ENCODE measurements around the gene MAP3K21. TPM values are rescaled to one million over a fixed set of nuclear protein-coding genes. Genes with fewer than 3 reads are reported as not detected.

Gene MAP3K21
- total RNA-seq, 1 donor from 2014 or later, result 9.2 TPM

DNA sequence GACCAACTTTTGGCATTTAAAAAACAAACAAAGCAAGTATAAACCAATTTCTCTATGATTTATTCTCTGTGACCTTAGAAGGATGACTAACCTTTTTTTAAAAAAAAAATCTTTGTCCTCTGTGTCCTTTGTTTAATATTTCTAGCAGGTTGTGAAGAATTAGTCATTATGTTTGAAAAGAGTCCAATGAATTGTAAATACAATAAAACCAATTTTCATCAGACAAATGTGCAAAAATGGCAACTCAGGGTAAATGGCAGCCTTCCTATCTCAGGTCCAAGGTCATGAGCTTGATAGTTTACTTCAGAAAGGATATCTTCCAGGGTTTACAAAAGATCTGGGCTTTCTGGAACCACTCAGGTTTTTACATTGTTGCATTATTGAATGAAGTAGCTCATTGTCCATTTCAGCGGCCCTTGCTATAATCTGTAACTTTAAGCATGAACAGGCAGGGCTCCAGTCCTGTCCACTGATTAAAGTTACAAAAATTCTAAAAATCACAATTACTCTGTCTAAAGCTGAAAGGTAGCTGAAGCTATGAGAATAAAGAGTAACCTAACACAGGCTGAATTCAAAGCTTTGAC lies 11.7 kb upstream of the MAP3K21 start:
- no peak for DNase-seq
- H3K27me3 ChIP-seq (ENCODE audit: low read depth), result no peaks in the 10 kb centered on the region
- TF ChIP-seq, protein P1, sequence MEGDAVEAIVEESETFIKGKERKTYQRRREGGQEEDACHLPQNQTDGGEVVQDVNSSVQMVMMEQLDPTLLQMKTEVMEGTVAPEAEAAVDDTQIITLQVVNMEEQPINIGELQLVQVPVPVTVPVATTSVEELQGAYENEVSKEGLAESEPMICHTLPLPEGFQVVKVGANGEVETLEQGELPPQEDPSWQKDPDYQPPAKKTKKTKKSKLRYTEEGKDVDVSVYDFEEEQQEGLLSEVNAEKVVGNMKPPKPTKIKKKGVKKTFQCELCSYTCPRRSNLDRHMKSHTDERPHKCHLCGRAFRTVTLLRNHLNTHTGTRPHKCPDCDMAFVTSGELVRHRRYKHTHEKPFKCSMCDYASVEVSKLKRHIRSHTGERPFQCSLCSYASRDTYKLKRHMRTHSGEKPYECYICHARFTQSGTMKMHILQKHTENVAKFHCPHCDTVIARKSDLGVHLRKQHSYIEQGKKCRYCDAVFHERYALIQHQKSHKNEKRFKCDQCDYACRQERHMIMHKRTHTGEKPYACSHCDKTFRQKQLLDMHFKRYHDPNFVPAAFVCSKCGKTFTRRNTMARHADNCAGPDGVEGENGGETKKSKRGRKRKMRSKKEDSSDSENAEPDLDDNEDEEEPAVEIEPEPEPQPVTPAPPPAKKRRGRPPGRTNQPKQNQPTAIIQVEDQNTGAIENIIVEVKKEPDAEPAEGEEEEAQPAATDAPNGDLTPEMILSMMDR (IDR thresholded peaks at IDR 0.05), result no peak
- H3K9me3 ChIP-seq, result no peaks in the 10 kb centered on the region
- H3K27ac ChIP-seq, result no peak overlapping the region
- no peaks in the 10 kb centered on the region for H3K4me1 ChIP-seq
- H3K36me3 ChIP-seq, result no peaks in the 10 kb centered on the region
- intact Hi-C loops (cut with DNase I), result no loop called here
- no peak for ATAC-seq
- no peak overlapping the region for H3K4me3 ChIP-seq

DNA sequence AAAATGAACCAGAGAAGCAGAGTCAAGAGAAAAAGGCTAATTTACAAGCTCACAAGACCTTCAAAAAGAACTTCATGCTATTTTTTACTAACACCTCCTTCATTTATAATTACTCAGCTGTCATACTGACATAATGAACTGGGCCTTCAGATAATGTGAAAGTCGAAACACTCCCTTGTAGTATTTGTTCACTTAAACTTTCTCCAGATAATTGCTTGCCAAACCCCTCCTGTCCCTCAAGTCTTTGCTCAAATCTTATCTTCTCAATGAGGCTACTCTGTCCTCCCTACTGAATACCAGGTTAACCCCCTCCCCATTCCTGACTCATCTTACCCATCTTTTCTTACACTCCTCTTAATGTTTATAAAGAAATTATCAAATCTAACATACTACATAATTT lies 11.1 kb upstream of the MAP3K21 start:
- no peaks in the 10 kb centered on the region for H3K27me3 ChIP-seq (ENCODE audit: low read depth)
- TF ChIP-seq, protein P1 (IDR thresholded peaks at IDR 0.05), result no peak
- H3K9me3 ChIP-seq, result no peaks in the 10 kb centered on the region
- H3K4me3 ChIP-seq, result no peak overlapping the region
- no peaks in the 10 kb centered on the region for H3K4me1 ChIP-seq
- H3K27ac ChIP-seq, result no peak overlapping the region
- DNase-seq (no peak), ATAC-seq (no peak)
- H3K36me3 ChIP-seq, result no peaks in the 10 kb centered on the region
- intact Hi-C loops (cut with DNase I), result no loop called here

GRCh38 chr1:233319272-233319671 lies 8.3 kb upstream of the MAP3K21 start:
- TF ChIP-seq, protein P1 (IDR thresholded peaks at IDR 0.05), result no peak
- Histone ChIP-seq H3K27me3 (ENCODE audit: low read depth) (no peaks in the 10 kb centered on the region), H3K36me3 (no peaks in the 10 kb centered on the region), H3K4me3 (no peak overlapping the region), H3K4me1 (no peaks in the 10 kb centered on the region), H3K27ac (no peak overlapping the region), H3K9me3 (no peaks in the 10 kb centered on the region)
- no peak for DNase-seq
- intact Hi-C loops (cut with DNase I), result no loop called here
- no peak for ATAC-seq

GRCh38 chr1:233320023-233320422 lies 7.5 kb upstream of the MAP3K21 start:
- no peaks in the 10 kb centered on the region for H3K9me3 ChIP-seq
- DNase-seq, result no peak
- TF ChIP-seq, protein P1 (IDR thresholded peaks at IDR 0.05), result no peak
- no peaks in the 10 kb centered on the region for H3K4me1 ChIP-seq
- no peaks in the 10 kb centered on the region for H3K27me3 ChIP-seq (ENCODE audit: low read depth)
- H3K36me3 ChIP-seq, result no peaks in the 10 kb centered on the region
- H3K27ac ChIP-seq, result no peak overlapping the region
- intact Hi-C loops (cut with DNase I), result no loop called here
- no peak overlapping the region for H3K4me3 ChIP-seq
- ATAC-seq, result no peak

GRCh38 chr1:233323718-233324117 lies 3.8 kb upstream of the MAP3K21 start:
- no peak for ATAC-seq
- H3K4me1 ChIP-seq, result peaks cover 2% of the 10 kb centered on the region
- DNase-seq, result no peak
- H3K4me3 ChIP-seq, result no peak overlapping the region
- no peaks in the 10 kb centered on the region for H3K9me3 ChIP-seq
- no peaks in the 10 kb centered on the region for H3K36me3 ChIP-seq
- TF ChIP-seq, protein P1 (IDR thresholded peaks at IDR 0.05), result no peak
- no peaks in the 10 kb centered on the region for H3K27me3 ChIP-seq (ENCODE audit: low read depth)
- no peak overlapping the region for H3K27ac ChIP-seq
- intact Hi-C loops (cut with DNase I), result no loop called here

All from lower lobe of right lung (tissue), 2 donors.